K562 (cell line): ENCODE data around the gene ATF6B. TPM values are rescaled to one million over a fixed set of nuclear protein-coding genes. Genes with fewer than 3 reads are reported as not detected.

Experiments
- CC2D1A ChIP-seq: fragments of 450-650 bp; IDR thresholded peaks from 2 replicates; pipeline ENCODE4 v1.6.1; 2017; ENCODE audit warnings: mild to moderate bottlenecking
- CHCHD3 ChIP-seq: fragments of 250-450 bp; sonication (Bioruptor Pico); IDR thresholded peaks from 2 replicates; pipeline ENCODE4 v2.1.2; 2022; ENCODE audit warnings: mild to moderate bottlenecking
- FUS ChIP-seq: fragments of 200-400 bp; formaldehyde crosslinking; optimal IDR thresholded peaks from 2 replicates; pipeline ENCODE3; 2017; ENCODE audit warnings: low read depth, low read length
- HDAC2 ChIP-seq: fragments of 450-650 bp; IDR thresholded peaks from 2 replicates; pipeline ENCODE4 v1.6.1; 2016; ENCODE audit warnings: mild to moderate bottlenecking
- HNRNPL ChIP-seq: fragments of 200-400 bp; formaldehyde crosslinking; IDR thresholded peaks from 2 replicates; pipeline ENCODE4 v1.6.1; 2017; ENCODE audit warnings: low read depth, mild to moderate bottlenecking, low read length
- IRF9 ChIP-seq: fragments of 450-650 bp; IDR thresholded peaks from 2 replicates; pipeline ENCODE4 v1.6.1; 2016; ENCODE audit warnings: missing biosample characterization, missing genetic modification characterization
- KDM1A ChIP-seq, 2 experiments: fragments of 450-650 bp; IDR thresholded peaks; 2 replicates each; pipeline ENCODE4 v1.6.1; 2016; ENCODE audit warnings: mild to moderate bottlenecking in 2 of 2
- KHSRP ChIP-seq: fragments of 450-650 bp; IDR thresholded peaks from 2 replicates; pipeline ENCODE4 v1.6.1; 2017
- MBD1 ChIP-seq: fragments of 250-450 bp; sonication (Bioruptor Pico); IDR thresholded peaks from 2 replicates; pipeline ENCODE4 v1.8.0; 2022; ENCODE audit warnings: inconsistent platforms
- MXI1 ChIP-seq: IDR thresholded peaks from 2 replicates; pipeline ENCODE4 v1.6.1; 2011; ENCODE audit warnings: low read depth, mild to moderate bottlenecking, improper control_type of control experiment, low read length
- NFYB ChIP-seq: IDR thresholded peaks from 2 replicates; pipeline ENCODE4 v1.6.1; 2011; ENCODE audit warnings: mild to moderate bottlenecking, moderate library complexity; ENCODE audit not compliant: insufficient read length; ENCODE audit errors: extremely low read depth
- POLR2A ChIP-seq: fragments of 450-650 bp; conservative IDR thresholded peaks from 2 replicates; pipeline ENCODE4 v1.6.1; 2016
- RAD51 ChIP-seq: fragments of 450-650 bp; IDR thresholded peaks from 2 replicates; pipeline ENCODE4 v1.7.1; 2016; ENCODE audit warnings: low read depth, mild to moderate bottlenecking, borderline replicate concordance
- SIN3B ChIP-seq: fragments of 450-650 bp; IDR thresholded peaks from 2 replicates; pipeline ENCODE4 v1.6.1; 2017; ENCODE audit warnings: low read depth, mild to moderate bottlenecking, moderate library complexity
- TGIF2 ChIP-seq: sonication (generic); formaldehyde crosslinking; IDR thresholded peaks from 2 replicates; pipeline ENCODE4 v1.8.1; 2022; ENCODE audit warnings: mild to moderate bottlenecking, missing genetic modification reagents, moderate library complexity
- TRIM25 ChIP-seq: fragments of 450-650 bp; IDR thresholded peaks from 2 replicates; pipeline ENCODE4 v1.7.0; 2016; ENCODE audit warnings: borderline replicate concordance
- USF1 ChIP-seq: sonication (generic); formaldehyde crosslinking; IDR thresholded peaks from 2 replicates; pipeline ENCODE4 v1.9.0; 2022; ENCODE audit warnings: mild to moderate bottlenecking, missing genetic modification reagents
- XRCC4 ChIP-seq: IDR thresholded peaks from one replicate; pipeline ENCODE4 v1.6.1; 2011; ENCODE audit not compliant: insufficient read depth, insufficient read length; ENCODE audit errors: extremely low read depth
- ZKSCAN1 ChIP-seq: fragments of 150-350 bp; IDR thresholded peaks from 2 replicates; pipeline ENCODE4 v1.6.1; 2016; ENCODE audit warnings: low read depth, low read length
- ZKSCAN3 ChIP-seq: fragments of 250-450 bp; sonication (Bioruptor Pico); IDR thresholded peaks from 2 replicates; pipeline ENCODE4 v1.4.0; 2020
- ZNF133 ChIP-seq: fragments of 250-450 bp; sonication (Bioruptor Pico); IDR thresholded peaks from 2 replicates; pipeline ENCODE4 v1.4.0; 2020; ENCODE audit warnings: mild to moderate bottlenecking
- ZNF224 ChIP-seq: sonication (generic); formaldehyde crosslinking; IDR thresholded peaks from 2 replicates; pipeline ENCODE4 v1.8.0; 2022; ENCODE audit warnings: mild to moderate bottlenecking, missing genetic modification reagents
- ZNF316 ChIP-seq: fragments of 450-650 bp; IDR thresholded peaks from 2 replicates; pipeline ENCODE4 v1.6.1; 2016
- ZNF512 ChIP-seq: IDR thresholded peaks from 2 replicates; pipeline ENCODE4 v1.6.1; 2016; ENCODE audit warnings: missing genetic modification characterization, missing compliant biosample characterization
- polyA plus RNA-seq, 8 experiments: library from polyadenylated mRNA; depleted of rRNA in 4 of 8; stranded (reverse) in 5 of 8; unstranded in 3 of 8; fragments of >200 nt; fragmentation: Nextera tagmentation in 2 of 8; fragmentation: Illumina TruSeq in 1 of 8; extraction: Ambion mirVana in 2 of 8; extraction: Trizol in 1 of 8; gene quantifications; 2 replicates each; pipeline versions ENCODE4 v1.2.1 to v1.2.3, GENCODE V29; 2011 to 2014; ENCODE audit warnings: inconsistent platforms in 1 of 8, missing spikeins in 1 of 8
- total RNA-seq, 7 experiments: library from RNA; depleted of rRNA in 6 of 7; stranded (reverse); fragments of >200 nt in 6 of 7; fragmentation: Illumina TruSeq in 2 of 7; extraction: Trizol in 2 of 7; gene quantifications; 2 replicates each; pipeline versions ENCODE4 v1.2.1 to v1.2.3, GENCODE V29; 2011 to 2021; ENCODE audit warnings: low replicate concordance in 1 of 7

ATF6B gene
- total and polyA plus RNA-seq, 9 of the 15 experiments (the other 6 are each of a cell fraction or from before 2014, with no cell fraction given): 20.7 to 131 (median 31.7) TPM

- TF ChIP-seq FUS (no peak), NFYB (no peak), POLR2A (no peak), ZNF512 (tag) (no peak), IRF9 (tag) (no peak), XRCC4 (no peak), HNRNPL (no peak), CHCHD3 (no peak), MXI1 (peak; percentile 80; the same call in 1 of the 2 replicates), CC2D1A (peak; percentile 100), KHSRP (peak; percentile 93), MBD1 (CRISPR knock-in tag) (no peak), ZKSCAN3 (no peak), TRIM25 (peak; percentile 95; the same call in 1 of the 2 replicates), USF1 (CRISPR knock-in tag) (no peak), HDAC2 (peak; percentile 96), ZKSCAN1 (0 out of 2 replicates have a peak, but pooled peaks have one; percentile 44), ZNF224 (no peak), ZNF133 (CRISPR knock-in tag) (no peak), SIN3B (no peak), ZNF316 (no peak), KDM1A (IDR thresholded peaks at IDR 0.05) (peak; percentile 96 to 98), RAD51 (peak; percentile 40; the same call in 1 of the 2 replicates), TGIF2 (CRISPR knock-in tag) (no peak)
These were observed 3.4 kb upstream of the ATF6B start (continued) for GRCh38 chr6:32131439-32131948.
